ENCODE measurements around the gene PRR29. TPM values are rescaled to one million over a fixed set of nuclear protein-coding genes. Genes with fewer than 3 reads are reported as not detected.

The PRR29 gene
- total RNA-seq, result not detected

DNA sequence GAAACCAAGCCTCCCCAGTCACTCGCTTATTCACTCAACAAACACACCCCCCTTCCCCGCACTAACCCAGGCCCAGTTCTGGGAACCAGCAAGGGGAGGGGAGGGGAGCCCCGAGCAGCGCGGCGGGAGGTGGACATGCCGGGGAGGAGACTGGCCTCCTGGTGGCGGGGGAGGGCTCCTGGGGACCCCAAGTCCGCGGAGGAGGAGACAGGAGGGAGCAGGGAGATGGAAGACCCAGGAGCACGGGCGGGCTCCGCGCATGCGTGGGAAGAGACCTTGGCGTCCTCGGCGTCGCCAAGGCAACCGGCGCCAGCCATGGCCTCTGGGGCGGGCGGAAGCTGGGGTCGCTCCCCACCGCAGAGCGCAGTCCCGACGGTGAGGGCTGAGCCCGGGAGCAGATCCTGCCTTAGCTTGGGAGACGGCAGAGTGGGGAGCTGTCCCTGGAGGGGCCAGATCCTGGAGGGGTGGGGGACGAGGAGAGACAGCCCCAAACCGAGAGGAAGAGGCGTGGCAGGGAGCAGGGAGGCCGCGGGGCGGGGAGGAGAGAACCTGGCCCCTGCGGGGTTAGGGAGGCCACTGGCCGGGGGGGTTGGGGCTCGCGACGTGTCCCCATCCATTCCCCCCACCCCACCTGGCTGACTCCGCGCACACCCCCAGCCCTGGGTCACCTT lies at the start of gene PRR29:
PRR29 (plus strand) TSS at position 302 of the 671 bp plus-strand sequence; CDS start at position 316, 14 bp downstream.
- peak; percentile 49 for DNase-seq

DNA sequence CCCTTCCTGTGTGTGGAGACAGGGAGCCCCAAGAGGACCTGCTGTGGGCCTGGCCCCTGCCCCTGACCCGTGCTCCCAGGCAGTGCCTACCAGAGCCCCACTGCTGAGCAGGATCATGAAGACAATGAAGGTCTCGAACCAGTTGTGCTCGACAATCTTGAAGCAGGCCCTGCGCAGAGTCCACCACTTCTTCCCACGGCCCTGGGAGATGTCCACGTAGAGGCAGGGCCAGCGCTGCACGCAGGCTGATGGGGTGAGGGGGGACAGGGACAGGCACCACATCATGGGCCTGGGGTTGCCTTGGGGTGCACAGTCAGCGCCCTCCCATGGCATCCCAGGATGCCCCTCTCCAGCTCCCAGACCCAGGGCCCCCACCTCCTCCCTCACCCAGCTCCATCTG lies 49.6 kb upstream of the PRR29 start:
- DNase-seq, result no peak

DNA sequence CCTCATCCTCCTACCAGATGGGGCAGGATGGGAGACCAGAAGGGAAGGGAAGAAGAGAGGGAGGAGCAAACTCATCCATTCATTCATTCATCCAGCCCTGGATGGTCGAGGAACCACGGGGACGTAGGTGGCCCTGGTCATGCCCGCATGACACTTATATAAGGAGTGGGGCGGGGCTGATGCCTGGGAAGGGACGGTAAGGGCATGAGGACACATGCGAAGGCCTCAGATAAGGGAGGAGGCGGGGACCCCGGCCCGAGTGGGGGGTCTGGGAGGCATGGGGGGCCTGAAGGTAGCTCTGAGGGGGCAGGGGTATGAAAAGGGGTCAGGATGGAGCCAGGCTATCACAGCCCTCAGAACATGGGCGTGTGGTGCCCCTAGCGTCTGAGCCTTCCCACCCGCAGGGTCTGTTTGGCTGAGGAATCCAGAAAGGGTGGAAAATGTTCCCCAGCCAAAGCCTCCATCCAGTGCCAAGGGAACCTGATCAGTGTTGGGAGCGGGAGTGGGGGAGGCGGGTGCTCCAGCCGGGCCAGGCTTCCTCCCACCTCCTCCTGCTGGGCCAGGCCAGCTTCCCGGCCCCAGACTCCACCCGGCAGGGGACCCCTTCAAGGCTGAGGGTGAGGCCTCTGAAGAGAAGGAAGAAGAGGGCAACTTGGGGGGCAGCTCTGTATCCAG lies 48.4 kb upstream of the PRR29 start:
- DNase-seq, result no peak

DNA sequence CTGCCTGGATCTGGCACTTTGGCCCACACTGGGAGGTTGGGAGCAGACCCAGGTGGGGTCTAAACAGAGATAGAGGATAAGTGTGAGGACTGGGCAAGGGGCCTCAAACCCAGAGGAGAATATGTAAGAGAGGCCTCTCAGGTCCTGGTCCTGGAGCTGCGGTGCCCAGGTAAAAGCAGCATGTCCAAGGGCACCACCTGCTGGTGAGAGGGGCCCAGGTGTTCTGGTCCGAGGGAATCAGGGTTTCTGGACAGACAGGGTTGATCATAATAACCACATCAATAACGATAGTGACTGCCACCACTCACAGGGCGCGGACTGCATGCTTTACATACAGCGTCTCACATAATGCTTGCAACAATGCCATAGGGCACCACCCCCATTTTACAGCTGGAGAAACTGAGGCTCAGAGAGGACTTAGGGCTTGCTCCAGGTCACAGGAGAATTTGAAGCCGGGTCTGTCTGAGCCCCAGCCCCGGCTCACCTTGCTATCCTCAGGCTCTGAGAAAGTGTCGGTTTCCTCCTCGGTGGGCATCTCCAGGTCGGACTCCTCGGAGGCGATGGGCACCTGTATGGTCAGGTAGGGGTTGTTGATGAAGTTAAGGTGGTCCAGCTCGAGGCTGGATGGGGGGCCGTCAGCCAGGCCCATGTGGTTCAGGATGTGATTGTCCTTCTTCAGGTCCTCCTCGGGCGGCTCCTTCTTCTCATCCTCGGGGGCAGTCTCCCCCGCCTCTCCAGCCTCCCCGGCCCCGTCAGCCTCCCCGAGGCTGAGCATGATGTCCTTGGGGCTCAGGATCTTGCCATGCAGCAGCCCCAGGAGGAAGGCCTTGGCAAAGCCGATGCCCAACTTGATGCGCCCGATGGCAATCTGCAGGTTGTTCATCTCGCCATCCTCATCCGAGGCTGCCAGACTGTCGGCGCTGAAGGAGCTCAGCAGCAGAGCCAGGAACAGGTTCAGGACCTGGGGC lies 46.9 kb upstream of the PRR29 start:
- DNase-seq, result no peak

DNA sequence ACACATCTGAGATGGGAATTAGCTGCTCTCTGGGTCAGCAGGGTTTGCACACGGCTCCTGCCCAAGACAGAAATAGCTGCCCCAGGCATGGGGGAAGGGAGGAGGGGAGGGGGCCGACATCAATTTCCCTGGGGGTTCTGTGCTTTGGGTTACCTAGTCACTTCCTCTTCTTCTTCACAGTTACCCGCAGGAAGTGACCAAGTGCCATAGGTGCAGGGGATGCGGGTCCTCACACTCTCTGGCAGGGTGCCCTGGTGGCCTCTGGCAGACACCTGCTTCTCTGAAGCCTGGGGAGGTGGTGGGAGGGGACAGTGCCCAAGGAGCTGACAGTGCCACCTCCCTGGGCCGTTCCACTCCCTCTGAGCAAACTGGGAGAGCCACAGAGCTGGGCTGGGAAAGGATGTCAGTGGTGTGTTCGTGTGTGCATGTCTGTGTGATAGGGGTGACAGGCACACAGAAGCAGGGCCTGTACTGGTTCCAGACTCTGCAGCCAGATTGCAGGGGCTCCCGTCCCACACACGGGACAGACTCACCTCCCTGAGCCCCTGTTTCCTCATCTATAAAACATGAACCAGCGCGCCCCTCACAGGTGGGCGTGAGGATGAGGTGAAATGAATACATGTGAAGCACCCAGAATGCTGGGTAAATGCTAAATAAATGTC lies 43.6 kb upstream of the PRR29 start:
- DNase-seq, result no peak

DNA sequence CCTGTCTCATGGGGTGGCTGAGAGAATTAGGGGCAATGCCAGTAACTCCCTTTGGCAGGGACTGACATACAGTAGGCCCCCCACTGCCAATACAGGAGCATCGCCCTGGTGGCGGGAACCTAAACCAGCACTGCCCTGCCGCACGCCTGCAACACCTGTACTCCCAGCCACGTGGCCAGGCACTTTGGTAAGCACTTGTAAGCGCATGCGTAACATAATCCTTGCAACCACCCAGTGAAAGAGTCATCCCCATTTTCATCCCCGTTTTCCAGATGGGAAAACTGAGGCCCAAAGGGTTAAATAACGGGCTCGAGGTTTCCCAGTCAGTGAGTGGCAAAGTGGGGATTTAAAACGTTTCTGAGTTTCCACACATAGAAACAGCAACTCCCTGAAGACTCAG lies 42.9 kb upstream of the PRR29 start:
- DNase-seq, result no peak

DNA sequence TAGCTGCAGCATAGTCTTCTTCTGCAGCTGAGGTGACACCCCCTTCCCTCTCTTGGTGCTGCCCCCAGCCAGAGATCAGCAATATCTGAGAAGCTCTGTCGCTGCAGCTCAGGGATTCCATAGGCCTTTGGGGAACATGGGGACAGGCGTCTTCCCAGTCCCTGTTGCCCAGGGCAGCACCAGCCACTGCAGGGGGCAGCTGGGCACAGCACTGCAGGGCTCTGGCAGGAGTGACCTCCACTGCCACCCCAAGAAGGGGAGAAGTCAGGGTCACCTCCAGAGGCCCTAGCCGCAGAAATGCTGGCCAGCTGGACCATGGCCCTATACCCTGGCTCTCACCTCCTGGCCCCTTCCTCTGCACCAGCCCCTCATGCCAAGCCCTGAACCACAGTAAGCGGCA lies 42.4 kb upstream of the PRR29 start:
- DNase-seq, result no peak

DNA sequence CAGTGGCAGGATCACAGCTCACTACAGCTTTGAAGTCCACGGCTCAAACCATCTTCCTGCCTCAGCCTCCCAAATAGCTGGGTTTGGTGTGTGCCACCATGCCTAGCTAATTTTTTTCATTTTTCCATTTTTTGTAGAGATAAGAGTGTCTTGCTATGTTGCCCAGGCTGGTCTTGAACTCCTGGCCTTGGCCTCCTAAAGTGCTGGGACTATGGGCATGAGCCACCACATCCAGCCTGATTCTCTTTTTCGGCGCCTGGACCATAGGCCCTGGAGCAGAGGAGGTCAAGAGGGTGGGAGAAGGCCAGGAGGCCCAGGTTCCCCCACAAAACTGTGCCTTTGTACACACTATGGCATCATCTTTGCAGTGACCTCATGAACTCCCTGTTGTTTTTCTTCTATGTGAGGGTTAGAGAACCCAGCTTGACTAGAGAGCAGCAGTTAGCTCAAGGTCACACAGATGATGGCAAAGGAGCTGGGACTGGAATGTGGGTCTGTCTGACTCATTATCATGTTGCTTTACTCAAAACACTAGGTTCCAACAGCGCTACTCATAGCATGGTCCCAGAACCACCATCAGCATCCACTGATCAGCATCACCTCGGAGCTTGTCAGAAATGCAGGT lies 41.7 kb upstream of the PRR29 start:
- DNase-seq, result no peak

DNA sequence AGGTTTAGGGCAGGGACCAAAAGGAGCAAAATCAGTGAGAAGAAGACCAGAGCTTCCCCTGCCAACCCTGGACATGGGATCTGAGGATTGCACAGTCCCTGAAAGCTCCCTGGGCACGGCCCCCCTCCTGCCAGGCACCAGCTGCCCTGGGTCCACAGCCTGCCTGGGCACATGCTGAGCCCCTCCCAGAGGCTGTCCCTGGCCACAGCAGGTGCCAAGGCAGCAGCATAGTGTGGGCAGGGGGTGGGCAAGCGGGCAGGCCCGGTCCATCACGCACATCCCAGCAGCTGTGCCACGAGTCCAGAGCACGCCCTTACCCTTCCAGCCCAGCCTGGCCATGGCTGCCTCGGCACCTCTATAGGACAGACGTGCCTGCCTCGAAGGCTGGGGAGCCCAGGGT lies 38.1 kb upstream of the PRR29 start:
- DNase-seq, result no peak

DNA sequence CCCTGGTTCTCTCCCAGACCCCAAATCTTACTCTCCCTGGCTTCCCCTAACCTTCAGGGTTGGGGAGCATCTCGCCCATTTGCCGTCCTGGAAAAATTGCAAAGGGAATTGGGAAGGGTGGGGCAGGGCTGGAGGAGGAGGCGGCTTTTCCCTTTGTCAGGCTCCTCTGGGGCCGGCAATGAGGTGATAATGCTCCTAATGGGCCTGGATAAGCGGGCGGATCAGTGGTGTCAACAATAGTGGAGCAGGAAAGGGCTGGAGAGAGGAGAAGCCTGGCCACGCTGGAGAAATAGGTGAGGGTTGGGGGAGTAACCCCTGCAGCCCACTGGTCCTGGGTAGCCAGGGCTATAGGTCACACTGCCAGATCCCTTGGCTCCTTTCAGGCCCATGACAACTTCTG lies 37.7 kb upstream of the PRR29 start:
- DNase-seq, result no peak

DNA sequence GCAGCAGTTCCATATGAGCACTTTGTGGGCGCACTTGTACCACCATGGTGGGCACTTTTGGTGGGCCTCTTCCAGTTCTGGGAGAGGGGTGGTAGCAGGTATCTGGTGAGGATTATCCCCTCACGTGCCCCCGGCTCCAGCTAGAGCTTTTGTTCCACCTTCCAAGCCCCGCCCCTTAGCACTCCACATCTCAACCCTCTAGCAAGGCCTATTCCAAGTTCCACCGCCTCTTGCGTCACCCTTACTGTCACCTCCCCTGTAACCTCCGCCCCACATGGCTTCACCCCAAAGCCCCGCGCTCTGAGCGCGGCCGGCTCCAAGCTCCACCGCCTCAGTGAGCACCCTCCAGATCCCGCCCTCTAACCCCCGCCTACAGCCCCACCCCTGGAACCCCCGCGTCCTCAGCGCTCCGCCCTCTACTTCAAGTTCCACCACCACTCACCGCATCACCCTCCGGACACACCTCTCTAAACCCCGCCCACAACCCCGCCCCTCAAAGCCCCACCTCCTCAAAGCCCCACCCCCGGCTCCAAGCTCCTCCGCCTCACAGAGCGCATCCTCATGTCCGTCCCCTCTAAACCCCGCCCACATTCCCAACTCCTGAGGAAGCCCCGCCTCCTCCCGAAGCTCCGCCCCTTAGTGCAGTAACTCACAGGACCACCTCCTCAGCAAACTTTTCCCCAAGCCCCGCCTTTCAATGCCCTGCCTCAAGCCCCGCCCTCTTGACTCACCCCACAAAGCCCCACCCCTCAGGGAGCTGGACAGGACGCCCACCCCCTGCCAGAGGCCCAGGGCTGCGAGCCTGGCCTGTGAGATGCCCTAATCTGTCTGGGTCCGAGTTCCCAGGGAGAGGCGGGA lies 36.6 kb upstream of the PRR29 start:
- peak; percentile 41 for DNase-seq

DNA sequence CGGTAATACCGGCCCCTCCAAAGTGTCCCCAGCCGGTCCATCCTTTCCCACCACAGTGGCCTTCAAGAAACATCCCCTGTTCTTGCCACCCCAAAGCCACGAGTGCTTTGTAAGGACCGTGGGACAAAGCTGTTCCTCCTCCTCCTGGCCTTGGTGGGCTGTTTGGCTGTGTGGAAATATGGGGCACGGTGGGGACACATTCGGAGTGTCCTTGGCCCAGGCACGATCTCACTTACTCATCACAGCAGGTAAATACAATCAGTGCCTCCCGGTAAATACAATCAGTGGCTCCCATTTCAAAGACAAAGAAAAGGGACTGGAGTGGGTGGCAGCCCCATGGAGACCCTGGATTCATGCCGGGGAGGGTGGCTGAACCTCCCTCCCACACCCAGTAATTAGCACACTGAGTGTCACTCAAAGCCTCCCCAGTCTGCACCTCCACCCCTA lies 35.8 kb upstream of the PRR29 start:
- no peak for DNase-seq

DNA sequence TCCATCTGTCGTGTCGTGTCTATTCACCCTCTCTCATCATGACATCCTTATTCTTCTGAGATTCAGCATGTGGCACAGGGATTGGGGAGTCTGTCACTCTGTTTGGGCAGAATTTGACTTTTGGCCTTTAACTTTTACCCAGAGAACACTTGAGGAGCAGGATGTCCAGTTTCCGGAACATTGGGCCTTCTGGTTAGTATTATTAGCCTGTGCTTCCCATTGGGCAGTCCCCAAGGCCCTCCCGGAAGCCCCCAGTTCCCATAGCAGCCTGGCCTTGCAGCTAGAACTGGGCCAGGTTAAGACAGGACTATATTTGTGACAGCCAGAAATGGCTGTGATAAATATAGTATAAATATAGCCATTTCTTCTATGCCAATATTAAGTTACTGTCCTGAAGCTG lies 35.0 kb upstream of the PRR29 start:
- peak; percentile 8 for DNase-seq

DNA sequence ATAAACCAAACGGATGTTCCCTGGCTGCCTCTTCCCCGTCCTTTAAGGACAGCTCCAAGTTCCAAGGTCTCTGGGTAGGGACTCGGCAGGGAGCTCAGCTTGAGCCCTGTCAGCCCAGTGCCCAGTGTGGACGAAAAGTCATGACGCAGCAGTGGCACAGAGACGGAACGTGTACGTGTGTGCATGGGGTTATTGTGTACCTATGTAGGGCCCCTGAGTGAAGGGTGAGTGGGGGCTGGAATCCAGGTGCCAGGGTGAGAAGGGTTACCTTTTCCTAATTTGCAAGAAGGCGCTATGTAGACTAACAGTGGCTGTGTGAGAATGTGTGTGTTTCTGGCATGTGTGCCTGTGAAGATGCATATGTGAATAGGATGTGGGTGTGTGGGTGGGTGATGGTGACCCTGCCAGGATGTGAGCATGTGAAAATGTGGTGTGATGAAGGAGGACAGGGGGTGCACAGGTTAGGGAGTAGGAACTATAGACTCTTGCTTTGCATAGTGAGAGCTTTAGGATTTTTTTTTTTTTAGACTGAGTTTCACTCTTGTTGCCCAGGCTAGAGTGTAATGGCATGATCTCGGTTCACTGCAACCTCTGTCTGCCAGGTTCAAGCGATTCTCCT lies 31.4 kb upstream of the PRR29 start:
- no peak for DNase-seq

DNA sequence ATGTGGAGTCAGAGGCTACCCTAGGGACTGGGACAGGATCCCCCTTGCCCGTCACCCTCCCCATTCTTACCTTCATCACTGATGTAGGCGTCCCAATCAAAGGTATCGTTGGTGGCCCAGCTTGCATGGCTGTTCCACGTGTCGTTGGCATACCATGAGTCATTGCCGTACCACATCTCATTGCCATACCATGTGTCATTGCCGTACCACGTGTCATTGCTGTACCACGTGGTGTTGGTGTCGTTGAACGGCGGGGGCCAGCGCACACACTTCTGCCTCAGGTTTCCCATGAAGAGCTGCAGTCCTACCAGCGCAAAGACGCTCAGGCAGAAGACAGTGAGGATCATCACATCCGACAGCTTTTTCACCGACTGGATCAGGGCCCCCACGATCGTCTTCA lies 30.2 kb upstream of the PRR29 start:
- DNase-seq, result no peak

DNA sequence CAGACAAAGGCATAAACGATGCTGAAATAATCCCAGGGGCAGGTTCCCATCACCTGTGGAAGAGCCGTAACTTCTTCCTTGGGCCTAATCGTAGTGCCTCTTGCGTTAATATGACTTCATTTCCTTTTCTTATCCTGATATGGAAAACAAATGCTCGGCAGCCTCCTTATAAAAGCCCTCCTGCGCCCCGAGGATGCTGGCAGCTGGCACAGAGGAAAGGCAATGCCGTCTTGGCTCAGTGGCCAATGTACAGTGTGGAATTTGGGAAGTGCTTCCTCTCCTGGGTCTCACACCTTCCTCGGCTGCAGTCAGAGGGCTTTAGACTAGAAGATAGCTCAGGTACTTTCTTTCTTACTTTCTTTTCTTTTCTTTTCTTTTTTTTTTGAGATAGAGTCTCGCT lies 28.9 kb upstream of the PRR29 start:
- no peak for DNase-seq

DNA sequence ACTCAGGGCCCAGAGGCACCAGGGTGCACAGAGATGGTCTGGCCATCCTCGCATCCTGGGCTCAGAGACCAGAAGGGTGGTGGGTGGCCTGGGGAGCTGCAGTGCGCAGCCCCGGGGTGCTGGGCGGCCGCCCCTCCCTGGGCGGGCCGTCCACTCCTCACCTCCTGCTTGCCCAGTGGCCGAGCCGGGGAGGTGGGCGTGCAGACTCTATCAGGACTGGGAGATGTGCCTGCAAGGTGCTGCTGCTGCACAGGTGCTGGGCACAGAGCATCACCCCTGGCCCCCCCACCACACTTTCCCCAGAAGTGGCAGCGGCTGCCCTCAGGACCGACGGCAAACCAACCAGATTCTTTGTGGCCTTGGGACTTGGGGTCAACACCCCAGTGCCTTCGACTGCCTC lies 25.4 kb upstream of the PRR29 start, which contains the start of gene SCN4A:
SCN4A (minus strand) TSS at position 123 of the 400 bp plus-strand sequence; CDS start at position 46, 77 bp downstream.
- no peak for DNase-seq

DNA sequence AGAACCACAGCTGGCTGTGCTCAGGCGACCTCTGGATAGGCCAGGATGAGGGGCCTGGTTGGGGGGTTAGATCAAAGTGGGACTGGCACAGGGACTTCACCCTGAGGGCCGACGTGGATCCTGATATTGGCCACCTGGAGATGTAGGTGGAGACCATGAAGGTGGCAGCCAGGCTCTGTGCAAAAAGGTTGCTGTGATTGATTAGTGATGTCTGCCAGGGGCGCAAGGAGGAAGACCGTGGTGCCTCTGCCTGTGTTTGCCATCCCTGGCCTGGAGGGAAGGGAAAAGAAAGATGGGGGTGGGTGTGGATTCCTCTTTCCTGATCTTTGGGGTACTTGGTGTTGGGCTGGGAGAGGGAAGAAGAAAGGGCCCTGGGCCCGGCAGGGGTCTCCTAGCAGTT lies 24.9 kb upstream of the PRR29 start:
- no peak for DNase-seq

DNA sequence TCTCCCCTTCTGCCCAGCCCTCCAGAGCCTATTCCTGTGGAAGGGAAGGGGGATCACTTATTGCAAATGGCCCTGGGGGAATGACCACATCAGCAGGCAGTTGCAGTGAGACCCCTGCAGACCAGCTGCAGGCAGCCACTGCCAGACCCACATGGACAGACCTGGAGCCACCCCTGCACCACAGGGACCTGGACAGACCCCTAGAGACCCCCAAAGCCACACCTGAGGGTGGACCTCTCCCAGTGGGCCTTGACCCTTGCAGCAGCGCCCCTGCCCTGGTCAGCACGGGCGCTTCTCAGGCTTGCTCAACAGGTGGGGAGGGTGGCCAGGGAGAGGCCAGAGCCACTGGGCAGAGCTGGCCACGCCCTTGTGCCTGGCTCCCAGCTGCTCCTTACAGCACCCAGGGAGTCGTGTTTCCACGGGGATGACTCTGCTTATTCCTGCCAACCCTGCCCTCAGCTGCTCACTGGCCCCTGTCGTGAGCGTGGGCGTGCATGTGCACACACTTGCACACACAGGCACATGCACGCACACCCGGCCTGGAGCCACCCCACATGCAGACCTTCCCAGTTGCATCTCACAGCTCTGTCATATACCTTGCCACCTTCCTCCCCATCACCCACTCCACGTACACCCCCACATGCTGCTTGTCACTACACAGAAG lies 24.1 kb upstream of the PRR29 start:
- no peak for DNase-seq

Measured in skin of body (tissue), 2 donors.